Cortex of kidney (tissue), 1 donor: Measurements from ENCODE around the gene RPS21.

Experiments
- DNase-seq: peaks from one replicate; lab custom pipeline; 2025; lab: John Stamatoyannopoulos, UW

Gene RPS21

GRCh38 chr20:62354031-62354808 is 32.7 kb upstream of the RPS21 start:
- DNase-seq, result no peak

GRCh38 chr20:62354811-62355341 is 32.0 kb upstream of the RPS21 start:
- DNase-seq, result no peak

GRCh38 chr20:62355516-62355877 is 31.4 kb upstream of the RPS21 start:
- no peak for DNase-seq

- DNase-seq, result no peak
Observed at GRCh38 chr20:62355878-62356588, 30.9 kb upstream of the RPS21 start.

- no peak for DNase-seq
Observed at GRCh38 chr20:62356589-62357186, 30.2 kb upstream of the RPS21 start.

GRCh38 chr20:62357187-62357667 is 29.7 kb upstream of the RPS21 start:
- no peak for DNase-seq

- DNase-seq, result no peak
Observed at GRCh38 chr20:62357681-62358080, 29.2 kb upstream of the RPS21 start.

GRCh38 chr20:62358171-62359042 is 28.5 kb upstream of the RPS21 start:
- no peak for DNase-seq

GRCh38 chr20:62359043-62359490 is 27.8 kb upstream of the RPS21 start:
- DNase-seq, result no peak

- no peak for DNase-seq
Observed at GRCh38 chr20:62359491-62360121, 27.3 kb upstream of the RPS21 start.

GRCh38 chr20:62360854-62361798 is 25.8 kb upstream of the RPS21 start:
- no peak for DNase-seq

- no peak for DNase-seq
Observed at GRCh38 chr20:62361799-62362589, 24.9 kb upstream of the RPS21 start.

GRCh38 chr20:62362590-62362940 is 24.3 kb upstream of the RPS21 start:
- DNase-seq, result no peak

GRCh38 chr20:62362991-62363919 is 23.6 kb upstream of the RPS21 start:
- DNase-seq, result no peak

- no peak for DNase-seq
Observed at GRCh38 chr20:62363920-62364851, 22.7 kb upstream of the RPS21 start.

GRCh38 chr20:62364911-62365736 is 21.8 kb upstream of the RPS21 start:
- no peak for DNase-seq
